ENCODE measurements around the gene ENC1.
"Not testable (repeated sequence)": the region's sequence is repeated elsewhere in the genome, so short reads cannot be mapped to it uniquely, and the experiment has no call there.

DNA sequence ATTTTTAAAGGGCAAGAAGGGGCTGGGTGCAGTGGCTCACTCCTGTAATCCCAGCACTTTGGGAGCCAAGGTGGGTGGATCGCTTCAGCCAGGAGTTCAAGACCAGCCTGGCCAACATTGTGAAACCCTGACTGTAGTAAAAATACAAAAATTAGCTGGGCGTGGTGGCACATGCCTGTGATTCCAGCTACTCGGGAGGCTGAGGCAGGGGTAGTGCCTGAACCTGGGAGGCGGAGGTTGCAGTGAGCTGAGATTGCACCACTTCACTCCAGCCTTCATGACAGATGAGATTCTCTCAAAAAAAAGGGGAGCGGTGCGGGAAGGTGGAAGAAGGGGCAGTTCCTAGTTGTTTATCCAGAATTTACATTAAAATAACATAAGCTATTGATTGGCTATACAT is 35.9 kb upstream of the ENC1 start:
- TF ChIP-seq, protein P1, sequence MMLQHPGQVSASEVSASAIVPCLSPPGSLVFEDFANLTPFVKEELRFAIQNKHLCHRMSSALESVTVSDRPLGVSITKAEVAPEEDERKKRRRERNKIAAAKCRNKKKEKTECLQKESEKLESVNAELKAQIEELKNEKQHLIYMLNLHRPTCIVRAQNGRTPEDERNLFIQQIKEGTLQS (IDR thresholded peaks at IDR 0.05), result not testable (repeated sequence)
- TF ChIP-seq, protein P2, sequence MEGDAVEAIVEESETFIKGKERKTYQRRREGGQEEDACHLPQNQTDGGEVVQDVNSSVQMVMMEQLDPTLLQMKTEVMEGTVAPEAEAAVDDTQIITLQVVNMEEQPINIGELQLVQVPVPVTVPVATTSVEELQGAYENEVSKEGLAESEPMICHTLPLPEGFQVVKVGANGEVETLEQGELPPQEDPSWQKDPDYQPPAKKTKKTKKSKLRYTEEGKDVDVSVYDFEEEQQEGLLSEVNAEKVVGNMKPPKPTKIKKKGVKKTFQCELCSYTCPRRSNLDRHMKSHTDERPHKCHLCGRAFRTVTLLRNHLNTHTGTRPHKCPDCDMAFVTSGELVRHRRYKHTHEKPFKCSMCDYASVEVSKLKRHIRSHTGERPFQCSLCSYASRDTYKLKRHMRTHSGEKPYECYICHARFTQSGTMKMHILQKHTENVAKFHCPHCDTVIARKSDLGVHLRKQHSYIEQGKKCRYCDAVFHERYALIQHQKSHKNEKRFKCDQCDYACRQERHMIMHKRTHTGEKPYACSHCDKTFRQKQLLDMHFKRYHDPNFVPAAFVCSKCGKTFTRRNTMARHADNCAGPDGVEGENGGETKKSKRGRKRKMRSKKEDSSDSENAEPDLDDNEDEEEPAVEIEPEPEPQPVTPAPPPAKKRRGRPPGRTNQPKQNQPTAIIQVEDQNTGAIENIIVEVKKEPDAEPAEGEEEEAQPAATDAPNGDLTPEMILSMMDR (IDR thresholded peaks at IDR 0.05 in 2 of 3, conservative IDR thresholded peaks at IDR 0.05 in 1 of 3; ENCODE audit: borderline replicate concordance in 1 of 3, insufficient read depth in 1 of 3, low read depth in 2 of 3, low read length in 2 of 3), result not testable (repeated sequence)

Data from HCT116 (cell line).